NCI-H1436 treated with DMSO at 0.1 percent for 48 hours (cell line): ENCODE results near the gene TMEM132A.
"Not testable (repeated sequence)": the region's sequence is repeated elsewhere in the genome, so short reads cannot be mapped to it uniquely, and the experiment has no call there.

Experiments used
- DNase-seq: peaks from one replicate; lab custom pipeline; 2025; lab: John Stamatoyannopoulos, UW

Gene TMEM132A

GRCh38 chr11:60957188-60957587 lies 32.9 kb downstream of the TMEM132A start:
- DNase-seq = no peak

DNA sequence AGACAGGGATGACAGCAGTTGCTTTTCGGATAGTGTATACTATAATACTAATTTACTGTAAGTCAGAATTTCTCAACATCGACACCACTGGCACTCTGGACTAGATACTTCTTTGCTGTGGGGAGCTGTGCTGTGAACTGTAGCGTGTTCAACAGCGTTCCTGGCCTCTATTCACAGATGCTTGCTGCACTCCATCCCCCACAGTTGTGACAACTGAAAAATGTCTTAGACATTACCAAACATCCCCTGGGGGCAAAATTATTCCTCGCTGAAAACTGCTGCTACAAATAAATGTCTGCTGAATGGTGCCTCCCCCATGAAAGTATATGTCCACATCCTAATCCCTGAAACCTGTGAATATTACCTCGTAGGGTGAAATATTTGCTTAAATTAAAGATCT lies 35.2 kb downstream of the TMEM132A start:
- DNase-seq = no peak

GRCh38 chr11:60960405-60960804 lies 36.1 kb downstream of the TMEM132A start:
- no peak for DNase-seq

- DNase-seq = no peak
Measured at GRCh38 chr11:60964801-60965200, 40.5 kb downstream of the TMEM132A start.

DNA sequence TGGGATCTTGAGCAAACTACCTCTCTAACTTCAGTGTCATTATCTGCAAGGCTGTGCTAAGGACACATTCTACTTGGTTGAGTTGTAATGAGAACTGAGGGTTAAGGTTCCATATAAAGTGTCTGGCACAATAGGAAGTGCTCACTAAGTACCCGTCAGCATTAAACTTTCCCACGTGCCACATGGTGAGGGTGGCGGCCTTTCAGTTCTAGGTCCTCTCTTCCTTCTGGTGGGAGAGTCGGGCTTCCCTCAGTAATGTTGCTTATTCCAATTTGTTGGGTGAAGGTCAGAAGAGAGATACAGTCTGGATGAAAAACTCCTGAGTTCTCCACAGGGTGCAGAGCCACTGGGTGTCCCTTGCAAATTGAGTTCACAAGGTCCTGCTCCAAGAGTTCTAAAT lies 42.6 kb downstream of the TMEM132A start:
- DNase-seq = no peak

DNA sequence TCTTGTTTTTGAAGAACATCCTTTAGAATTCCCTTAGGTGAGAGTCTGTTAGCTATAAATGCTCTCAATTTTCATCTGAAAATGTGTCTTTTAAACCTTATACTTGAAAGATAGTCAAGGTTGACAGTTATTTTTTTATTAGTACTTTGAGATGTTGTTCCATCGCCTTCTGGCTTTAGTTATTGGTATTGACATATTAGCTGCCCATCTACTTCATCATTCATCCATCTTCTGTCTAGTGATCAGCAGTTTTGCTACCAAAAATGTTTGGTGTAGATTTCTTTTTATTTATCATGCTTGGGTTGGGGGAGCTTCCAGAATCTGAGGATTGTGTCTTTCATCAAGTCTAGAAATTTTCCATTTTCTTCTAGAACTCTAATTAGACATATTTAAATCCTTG lies 44.0 kb downstream of the TMEM132A start:
- DNase-seq = no peak

DNA sequence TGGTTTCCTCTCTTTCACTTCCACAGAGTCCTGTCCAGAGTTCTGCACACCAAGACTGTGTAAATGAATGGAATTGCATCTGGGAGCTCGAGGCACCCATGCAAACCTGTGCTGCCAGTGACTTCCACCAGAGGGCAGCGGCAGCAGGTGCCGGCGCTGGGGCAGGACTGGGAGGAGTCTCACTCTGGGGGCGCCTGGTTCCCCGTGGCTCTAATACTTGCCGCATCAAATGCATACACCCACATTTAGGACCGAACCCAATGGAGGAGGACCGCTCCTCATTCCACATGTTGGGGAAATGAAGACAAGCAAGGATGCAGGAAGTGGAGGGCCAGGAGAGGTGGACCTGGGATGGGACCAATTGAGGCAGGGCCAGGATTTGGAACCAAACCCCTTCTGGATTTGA lies 46.1 kb downstream of the TMEM132A start:
- no peak for DNase-seq

GRCh38 chr11:60970890-60971289 lies 46.6 kb downstream of the TMEM132A start:
- no peak for DNase-seq

DNA sequence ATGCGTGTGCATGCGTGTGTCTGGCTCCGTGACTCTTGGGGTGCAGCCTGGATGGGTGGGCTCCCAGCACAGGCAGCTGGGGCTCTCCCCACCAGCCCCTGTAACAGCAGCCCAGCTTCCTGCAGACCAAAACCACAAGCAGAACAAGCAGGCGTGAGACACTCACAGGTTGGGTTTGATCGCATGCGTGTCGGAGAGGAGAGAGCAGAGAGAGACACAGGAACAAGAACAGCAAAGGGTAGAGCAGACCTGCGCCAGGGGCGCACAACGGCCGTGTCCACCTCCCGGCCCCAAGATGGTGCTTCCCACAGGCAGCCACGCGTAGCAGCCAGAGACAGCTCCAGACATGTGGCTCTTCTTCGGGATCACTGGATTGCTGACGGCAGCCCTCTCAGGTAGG lies 47.3 kb downstream of the TMEM132A start, which contains the start of gene CD6:
Gene CD6 (plus strand): TSS at position 161 of the 400 bp plus-strand sequence. CDS start 186 bp downstream, at position 347.
- no peak for DNase-seq

DNA sequence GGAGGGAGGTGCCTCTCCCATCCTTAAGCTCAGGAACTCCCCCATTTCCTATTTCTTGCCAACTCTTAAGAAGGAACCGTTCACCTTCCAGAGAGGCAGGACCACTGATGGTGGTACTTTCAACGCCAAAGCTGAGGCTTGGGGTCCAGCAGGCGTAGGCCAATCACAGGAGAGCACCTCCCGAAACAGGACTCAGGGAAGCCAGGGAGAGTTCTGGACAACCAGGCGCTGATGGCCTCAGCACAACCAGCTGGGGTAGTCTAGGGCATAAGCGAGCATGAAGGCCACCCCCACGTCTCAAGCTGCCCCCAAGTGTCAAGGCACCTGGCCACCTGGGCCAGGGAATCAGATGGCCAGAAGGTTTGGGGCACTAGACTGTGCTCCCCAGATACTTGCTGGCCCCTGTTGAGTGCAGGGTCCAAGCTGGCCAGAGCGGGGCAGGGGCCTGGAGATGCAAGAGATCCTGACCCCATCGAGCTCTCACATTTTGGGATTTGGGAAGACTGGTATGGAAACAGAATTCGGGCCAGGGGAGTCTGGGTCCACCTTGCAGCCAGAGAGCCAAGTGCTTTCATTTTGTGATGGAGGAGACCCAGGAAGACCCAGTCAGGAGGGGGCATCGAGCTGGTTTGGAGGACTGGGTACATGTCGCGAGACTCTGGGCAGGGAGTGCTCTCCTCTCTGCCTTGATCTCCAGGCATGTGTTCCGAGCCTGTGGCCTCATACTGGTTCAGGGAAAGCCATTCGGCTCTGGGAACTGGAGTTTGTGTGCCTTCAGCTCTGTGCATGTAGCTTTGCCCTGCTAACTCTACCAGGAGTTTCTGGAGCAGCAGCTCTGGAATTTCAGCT lies 48.1 kb downstream of the TMEM132A start:
- no peak for DNase-seq

GRCh38 chr11:60973699-60974098 lies 49.4 kb downstream of the TMEM132A start:
- no peak for DNase-seq

- DNase-seq = not testable (repeated sequence)
Measured at GRCh38 chr11:60974316-60974715, 50.1 kb downstream of the TMEM132A start.

GRCh38 chr11:60974726-60975125 lies 50.5 kb downstream of the TMEM132A start:
- DNase-seq = no peak

GRCh38 chr11:60977224-60977623 lies 53.0 kb downstream of the TMEM132A start:
- no peak for DNase-seq

DNA sequence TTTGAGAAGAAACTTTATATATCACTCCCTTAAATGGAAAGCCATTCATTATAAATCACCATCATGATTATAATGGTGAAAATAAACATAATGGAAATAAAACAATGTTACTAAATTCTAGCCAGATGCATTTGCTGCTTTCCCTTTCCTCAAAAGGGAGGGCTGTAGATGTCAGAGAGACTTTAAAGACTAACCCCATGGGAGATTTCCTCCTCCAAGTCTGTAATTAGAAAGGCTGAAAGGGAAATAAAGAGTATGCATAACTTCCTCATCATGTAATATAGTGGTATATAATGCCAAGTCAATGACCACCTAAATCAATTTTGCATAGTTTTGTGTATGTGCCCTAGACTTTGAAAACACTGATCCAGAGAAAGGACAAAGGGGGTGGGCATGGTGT lies 53.6 kb downstream of the TMEM132A start:
- no peak for DNase-seq

- DNase-seq = no peak
Measured at GRCh38 chr11:60978546-60979380, 54.5 kb downstream of the TMEM132A start.

- DNase-seq = no peak
Measured at GRCh38 chr11:60981515-60981914, 57.3 kb downstream of the TMEM132A start.

GRCh38 chr11:60982184-60982583 lies 57.9 kb downstream of the TMEM132A start:
- no peak for DNase-seq

DNA sequence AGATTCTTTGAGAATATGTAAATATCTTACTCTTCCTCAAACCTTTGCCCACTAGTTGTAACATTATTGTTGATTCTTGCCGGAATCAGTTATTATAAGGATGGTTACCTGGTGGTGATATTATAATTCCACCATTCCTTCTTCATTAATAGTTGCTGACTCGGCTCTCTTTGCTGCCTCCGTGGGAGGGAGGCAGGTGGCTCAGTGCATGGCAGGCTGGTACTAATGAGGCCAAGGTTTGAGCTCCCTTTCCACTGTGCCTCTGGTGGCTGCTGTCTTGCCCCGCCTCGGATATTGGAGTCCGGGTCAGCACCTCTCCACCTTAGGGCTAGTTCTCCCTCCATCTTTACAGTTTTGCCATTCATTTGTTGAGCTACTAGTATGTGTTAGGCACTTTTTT lies 59.9 kb downstream of the TMEM132A start:
- DNase-seq = no peak

DNA sequence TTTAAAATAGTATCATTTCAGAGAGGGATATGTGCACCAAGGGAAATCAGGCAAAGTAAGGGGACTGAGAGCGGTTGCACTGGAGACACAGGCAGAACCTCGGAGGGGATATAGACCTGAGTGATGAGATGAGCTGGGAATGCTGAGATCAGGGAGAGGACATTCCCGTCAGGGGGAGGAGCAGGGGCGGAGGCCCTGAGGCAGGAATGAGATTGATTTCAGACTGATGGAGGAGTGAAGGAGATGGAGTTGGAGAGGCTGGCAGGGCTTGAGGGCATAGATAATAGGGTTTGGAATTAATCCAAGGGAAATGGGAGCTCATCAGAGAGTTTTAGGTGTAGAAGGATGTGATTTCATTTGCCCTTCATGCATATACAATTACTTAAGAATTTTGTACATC lies 60.4 kb downstream of the TMEM132A start:
- no peak for DNase-seq

DNA sequence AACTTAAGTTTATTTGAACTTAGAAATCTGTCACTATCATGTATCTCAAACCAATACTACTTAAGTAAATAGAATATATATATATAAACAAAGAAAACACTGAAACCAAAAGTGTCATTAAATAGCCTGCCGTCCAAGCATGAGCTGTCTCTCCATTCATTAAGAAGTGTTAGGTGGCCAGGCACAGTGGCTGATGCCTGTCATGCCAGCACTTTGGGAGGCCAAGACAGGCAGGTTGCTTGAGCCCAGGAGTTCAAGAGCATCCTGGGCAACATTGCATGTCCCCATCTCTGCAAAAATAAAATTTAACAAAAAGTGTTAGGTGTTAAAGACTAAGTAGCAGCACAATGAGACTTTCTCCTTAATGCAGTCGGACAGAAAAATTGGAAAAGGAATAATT lies 61.2 kb downstream of the TMEM132A start:
- no peak for DNase-seq

DNA sequence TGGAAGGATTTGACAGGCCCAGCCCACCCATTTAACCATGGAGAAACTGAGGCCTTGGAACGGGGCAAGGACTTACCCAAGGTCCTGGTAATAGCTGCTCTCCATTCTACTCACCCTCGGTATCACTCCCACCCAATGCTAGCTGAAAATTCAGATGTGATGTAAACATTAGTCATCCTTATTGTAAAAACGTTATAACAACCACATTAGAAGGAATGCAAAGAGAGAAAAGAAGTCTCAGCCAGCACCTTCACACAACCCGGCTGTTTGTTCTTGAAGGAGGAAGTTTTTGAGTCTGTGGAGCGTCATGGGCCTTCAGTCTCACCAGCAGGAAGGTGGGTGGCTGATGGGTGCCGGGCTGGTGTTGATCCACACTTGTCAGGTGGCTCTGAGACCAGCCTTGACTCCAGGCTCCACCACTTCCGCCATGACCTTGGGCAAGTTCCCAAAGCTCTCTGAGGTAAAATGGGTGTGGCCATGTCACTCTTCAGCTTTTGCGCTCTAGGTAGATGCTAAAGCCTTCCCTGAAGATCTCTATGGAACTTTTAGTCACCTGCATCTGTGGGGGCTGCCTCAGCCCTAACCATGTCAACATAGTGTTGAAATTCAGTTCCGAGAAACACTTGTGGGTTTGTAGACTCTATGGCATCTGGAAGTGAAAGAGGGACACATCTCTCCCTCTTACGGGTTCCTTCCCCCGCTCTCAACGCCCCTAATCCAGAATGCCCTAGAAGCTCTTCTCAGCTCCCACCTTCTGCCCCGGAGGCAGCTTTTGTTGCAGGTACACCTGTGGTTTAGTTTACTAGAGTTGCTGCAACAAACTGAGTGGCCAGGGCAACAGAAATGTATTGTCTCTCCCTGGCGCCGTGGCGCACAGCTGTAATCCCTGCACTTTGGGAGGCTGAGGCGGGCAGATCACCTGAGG lies 62.0 kb downstream of the TMEM132A start:
- no peak for DNase-seq
